Keratinocyte (primary cell): Measurements from ENCODE around the gene PXN.

Experiments
- CTCF ChIP-seq, 3 experiments: IDR thresholded peaks in 1 of 3; conservative IDR thresholded peaks in 1 of 3; optimal IDR thresholded peaks in 1 of 3; 2 replicates in 2 of 3; 3 replicates in 1 of 3; pipeline versions ENCODE3 to v1.5.1; 2011; ENCODE audit warnings: low read length in 3 of 3, mild to moderate bottlenecking in 3 of 3, moderate library complexity in 2 of 3, control low read depth in 1 of 3, inconsistent platforms in 1 of 3; ENCODE audit not compliant: insufficient read depth in 2 of 3; ENCODE audit errors: extremely low read depth in 1 of 3
- EZH2 ChIP-seq: IDR thresholded peaks from one replicate; pipeline ENCODE4 v1.6.1; 2012; ENCODE audit warnings: inconsistent platforms, mild to moderate bottlenecking, low read length, moderate library complexity

GRCh38 chr12:120254809-120255208 lies 10.7 kb downstream of the PXN start:
- TF ChIP-seq CTCF (optimal IDR thresholded peaks at IDR 0.05 in 1 of 3, IDR thresholded peaks at IDR 0.05 in 1 of 3, conservative IDR thresholded peaks at IDR 0.05 in 1 of 3; ENCODE audit: extremely low read depth in 1 of 3, insufficient read depth in 2 of 3, low read length in 3 of 3) (no peak), EZH2 (no peak)
